SK-N-MC (cell line): ENCODE results near the gene BOD1L2.

Source experiments
- EZH2 ChIP-seq: fragments of 200-600 bp; sonication (generic); IDR thresholded peaks from one replicate; pipeline ENCODE4 v1.6.1; 2017; ENCODE audit warnings: antibody characterized with exemption
- FOXP2 ChIP-seq: optimal IDR thresholded peaks from 2 replicates; pipeline ENCODE3; 2011; ENCODE audit warnings: mild to moderate bottlenecking, moderate library complexity; ENCODE audit not compliant: insufficient read depth; ENCODE audit errors: extremely low read length, control extremely low read depth

DNA sequence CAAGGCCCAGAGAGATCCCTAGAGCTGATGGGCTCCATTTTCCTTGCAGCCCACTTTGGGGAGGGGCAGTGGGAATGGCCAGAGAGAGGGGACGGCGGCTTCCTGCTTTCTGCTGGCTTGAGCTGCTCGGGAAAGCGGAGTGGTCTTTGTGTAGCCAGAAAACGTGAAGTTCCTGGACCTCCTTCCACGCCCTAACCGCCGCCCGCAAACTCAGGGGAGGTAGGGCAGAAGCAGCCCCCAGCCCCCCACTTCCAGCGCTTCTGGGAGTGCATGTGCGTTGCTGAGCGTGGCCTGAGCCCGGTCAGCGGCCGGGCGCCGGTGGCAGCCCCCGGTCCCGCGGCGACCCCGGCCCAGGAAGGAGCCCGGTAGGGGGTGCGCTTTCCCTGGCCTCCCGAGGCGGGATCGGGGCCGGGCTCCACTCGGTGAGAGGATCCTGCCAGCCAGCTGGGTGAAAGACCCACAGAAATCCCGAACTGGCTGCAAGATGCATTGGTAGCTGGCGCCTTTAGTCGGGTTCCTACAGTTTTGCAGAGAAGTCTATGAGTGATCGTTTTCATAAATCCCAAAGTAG is 25.3 kb upstream of the BOD1L2 start:
- TF ChIP-seq EZH2 (no peak), FOXP2 (no peak)
